SU-DHL-6 (cell line): ENCODE data around the gene CIB4.

Source experiments
- EZH2phosphoT487 ChIP-seq: fragments of 200-600 bp; sonication (generic), shearing (Covaris generic); conservative IDR thresholded peaks from 2 replicates; pipeline ENCODE4 v1.6.1; 2018; ENCODE audit warnings: mild to moderate bottlenecking, antibody characterized with exemption, low read length, moderate library complexity, mixed read lengths
- TF ChIP-seq, protein P1 (sequence below): fragments of 200-600 bp; sonication (generic); IDR thresholded peaks from one replicate; pipeline ENCODE4 v1.5.1; 2017; ENCODE audit warnings: antibody characterized with exemption, mild to moderate bottlenecking, low read length, moderate library complexity; ENCODE audit not compliant: insufficient read depth, poor library complexity, severe bottlenecking

DNA sequence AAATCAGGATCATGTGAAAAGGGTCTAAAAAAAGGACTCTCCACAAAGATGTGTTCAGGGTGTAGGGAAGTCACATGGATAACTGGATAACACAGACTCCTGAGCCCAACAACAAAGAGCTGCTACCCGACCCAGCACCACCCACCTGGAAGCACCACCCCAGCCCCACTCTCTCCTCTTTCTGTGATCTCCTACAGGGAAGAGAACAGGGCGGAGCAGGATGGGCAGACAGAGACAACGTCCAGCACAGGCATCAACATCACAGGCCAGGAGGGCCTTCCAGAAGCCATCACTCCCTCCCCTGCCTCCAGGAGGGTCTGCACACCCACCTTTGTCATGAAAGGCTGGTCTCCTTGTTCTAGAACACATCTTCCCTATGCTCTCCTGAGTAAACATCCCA, 1.3 kb upstream of the CIB4 start:
- TF ChIP-seq, protein P1, sequence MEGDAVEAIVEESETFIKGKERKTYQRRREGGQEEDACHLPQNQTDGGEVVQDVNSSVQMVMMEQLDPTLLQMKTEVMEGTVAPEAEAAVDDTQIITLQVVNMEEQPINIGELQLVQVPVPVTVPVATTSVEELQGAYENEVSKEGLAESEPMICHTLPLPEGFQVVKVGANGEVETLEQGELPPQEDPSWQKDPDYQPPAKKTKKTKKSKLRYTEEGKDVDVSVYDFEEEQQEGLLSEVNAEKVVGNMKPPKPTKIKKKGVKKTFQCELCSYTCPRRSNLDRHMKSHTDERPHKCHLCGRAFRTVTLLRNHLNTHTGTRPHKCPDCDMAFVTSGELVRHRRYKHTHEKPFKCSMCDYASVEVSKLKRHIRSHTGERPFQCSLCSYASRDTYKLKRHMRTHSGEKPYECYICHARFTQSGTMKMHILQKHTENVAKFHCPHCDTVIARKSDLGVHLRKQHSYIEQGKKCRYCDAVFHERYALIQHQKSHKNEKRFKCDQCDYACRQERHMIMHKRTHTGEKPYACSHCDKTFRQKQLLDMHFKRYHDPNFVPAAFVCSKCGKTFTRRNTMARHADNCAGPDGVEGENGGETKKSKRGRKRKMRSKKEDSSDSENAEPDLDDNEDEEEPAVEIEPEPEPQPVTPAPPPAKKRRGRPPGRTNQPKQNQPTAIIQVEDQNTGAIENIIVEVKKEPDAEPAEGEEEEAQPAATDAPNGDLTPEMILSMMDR, result no peak
- TF ChIP-seq EZH2phosphoT487, result no peak
